Measurements from ENCODE around the gene NT5DC1.

DNA sequence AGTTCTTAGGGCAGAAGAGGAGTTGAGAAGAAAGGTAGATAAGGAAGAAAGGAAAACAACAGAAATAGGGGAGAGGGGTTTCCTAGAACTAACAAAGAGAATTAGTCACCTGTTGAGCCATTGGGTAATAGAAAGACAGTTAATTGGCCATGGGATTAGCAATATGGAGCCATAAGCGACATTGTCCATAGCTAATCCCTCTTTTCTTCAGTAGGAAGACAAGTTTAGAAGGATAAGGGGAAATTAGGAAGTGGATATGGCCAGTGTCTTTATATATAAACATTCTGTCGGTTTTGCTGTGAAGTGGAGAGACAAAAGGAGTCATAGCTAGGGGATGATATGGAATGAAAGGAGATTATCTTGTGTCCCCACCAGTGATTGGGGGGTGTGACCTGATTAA lies 69.2 kb downstream of the NT5DC1 start:
- TF ChIP-seq, protein P1, sequence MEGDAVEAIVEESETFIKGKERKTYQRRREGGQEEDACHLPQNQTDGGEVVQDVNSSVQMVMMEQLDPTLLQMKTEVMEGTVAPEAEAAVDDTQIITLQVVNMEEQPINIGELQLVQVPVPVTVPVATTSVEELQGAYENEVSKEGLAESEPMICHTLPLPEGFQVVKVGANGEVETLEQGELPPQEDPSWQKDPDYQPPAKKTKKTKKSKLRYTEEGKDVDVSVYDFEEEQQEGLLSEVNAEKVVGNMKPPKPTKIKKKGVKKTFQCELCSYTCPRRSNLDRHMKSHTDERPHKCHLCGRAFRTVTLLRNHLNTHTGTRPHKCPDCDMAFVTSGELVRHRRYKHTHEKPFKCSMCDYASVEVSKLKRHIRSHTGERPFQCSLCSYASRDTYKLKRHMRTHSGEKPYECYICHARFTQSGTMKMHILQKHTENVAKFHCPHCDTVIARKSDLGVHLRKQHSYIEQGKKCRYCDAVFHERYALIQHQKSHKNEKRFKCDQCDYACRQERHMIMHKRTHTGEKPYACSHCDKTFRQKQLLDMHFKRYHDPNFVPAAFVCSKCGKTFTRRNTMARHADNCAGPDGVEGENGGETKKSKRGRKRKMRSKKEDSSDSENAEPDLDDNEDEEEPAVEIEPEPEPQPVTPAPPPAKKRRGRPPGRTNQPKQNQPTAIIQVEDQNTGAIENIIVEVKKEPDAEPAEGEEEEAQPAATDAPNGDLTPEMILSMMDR (IDR thresholded peaks at IDR 0.05), result no peak
- TF ChIP-seq POLR2A (IDR thresholded peaks at IDR 0.05), result no peak

Data from Peyer's patch (tissue), 4 donors.